Stimulated activated memory B cell treated with anti-CD40 and anti-IgM and Interleukin-4, amounts not matched to agents 10 μg/mL and 1 μg/mL and 100 μg/mL, for 72 hours (primary cell): ENCODE results near the gene ZDBF2.
"Not testable (repeated sequence)": the region's sequence is repeated elsewhere in the genome, so short reads cannot be mapped to it uniquely, and the experiment has no call there.

Experiments used
- ATAC-seq: fragments of 150-1000 bp; cut with Tn5 transposase; 2 replicates; pipeline ENCODE4 v1.10.0; 2021
- H3K27ac Mint-ChIP-seq: one replicate; pipeline ENCODE4 v1.8.0; 2022; ENCODE audit warnings: mild to moderate bottlenecking, mixed read lengths
- H3K27me3 Mint-ChIP-seq: one replicate; pipeline ENCODE4 v1.8.0; 2022; ENCODE audit warnings: mixed read lengths
- H3K36me3 Mint-ChIP-seq: one replicate; pipeline ENCODE4 v1.8.0; 2022; ENCODE audit warnings: mixed read lengths
- H3K4me1 Mint-ChIP-seq: one replicate; pipeline ENCODE4 v1.8.0; 2022; ENCODE audit warnings: mixed read lengths
- H3K4me3 Mint-ChIP-seq: one replicate; pipeline ENCODE4 v1.8.0; 2022; ENCODE audit warnings: mild to moderate bottlenecking, moderate library complexity, mixed read lengths
- H3K9me3 Mint-ChIP-seq: one replicate; pipeline ENCODE4 v1.8.0; 2022; ENCODE audit warnings: mixed read lengths

ZDBF2 gene

DNA sequence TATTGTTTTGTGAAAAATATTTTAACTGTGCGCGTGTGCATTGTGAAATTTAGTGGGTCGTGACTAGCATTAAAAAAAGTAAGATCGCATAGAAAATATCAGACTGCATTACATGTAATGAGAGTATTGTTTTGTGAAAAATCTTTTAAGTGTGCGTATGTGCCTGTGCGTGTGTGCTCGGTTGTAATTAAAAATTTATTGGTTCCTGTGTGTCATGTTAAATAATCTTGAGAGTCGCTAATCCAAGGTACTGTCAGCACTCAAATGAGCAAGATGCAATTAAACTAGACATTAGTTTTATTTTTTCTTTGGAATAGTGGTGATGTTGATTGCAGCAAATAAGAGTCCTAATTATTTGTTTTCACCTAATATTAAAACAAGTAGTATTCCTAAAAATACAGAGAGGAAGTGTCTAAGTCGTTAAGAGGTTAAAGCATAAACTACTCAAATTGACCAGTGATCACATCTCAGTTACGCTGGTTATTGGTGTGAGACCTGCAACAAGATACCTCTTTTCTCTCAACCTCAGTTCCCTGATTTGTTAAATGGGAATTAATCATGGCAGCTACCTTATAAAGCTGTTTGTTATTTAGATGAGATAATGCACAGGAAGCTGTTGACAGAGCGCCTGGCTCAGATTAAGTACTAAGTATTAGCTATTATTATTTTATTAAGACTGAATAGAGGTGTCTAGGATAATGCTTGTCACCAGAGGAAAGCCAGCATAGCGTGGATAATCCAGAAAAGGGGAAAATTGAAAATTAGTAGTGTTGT, 1.9 kb downstream of the ZDBF2 start:
- Mint-ChIP-seq H3K9me3 (no peaks in the 10 kb centered on the region), H3K4me3 (no peak overlapping the region), H3K27ac (no peak overlapping the region), H3K36me3 (no peaks in the 10 kb centered on the region), H3K27me3 (peaks cover 28% of the 10 kb centered on the region), H3K4me1 (peaks cover 7% of the 10 kb centered on the region)
- ATAC-seq, result no peak

GRCh38 chr2:206277503-206277902, 3.0 kb downstream of the ZDBF2 start:
- H3K9me3 Mint-ChIP-seq, result no peaks in the 10 kb centered on the region
- H3K4me3 Mint-ChIP-seq, result no peak overlapping the region
- ATAC-seq, result no peak
- peaks cover 18% of the 10 kb centered on the region for H3K27me3 Mint-ChIP-seq
- H3K4me1 Mint-ChIP-seq, result peaks cover 7% of the 10 kb centered on the region
- no peak overlapping the region for H3K27ac Mint-ChIP-seq
- peaks cover 7% of the 10 kb centered on the region for H3K36me3 Mint-ChIP-seq

DNA sequence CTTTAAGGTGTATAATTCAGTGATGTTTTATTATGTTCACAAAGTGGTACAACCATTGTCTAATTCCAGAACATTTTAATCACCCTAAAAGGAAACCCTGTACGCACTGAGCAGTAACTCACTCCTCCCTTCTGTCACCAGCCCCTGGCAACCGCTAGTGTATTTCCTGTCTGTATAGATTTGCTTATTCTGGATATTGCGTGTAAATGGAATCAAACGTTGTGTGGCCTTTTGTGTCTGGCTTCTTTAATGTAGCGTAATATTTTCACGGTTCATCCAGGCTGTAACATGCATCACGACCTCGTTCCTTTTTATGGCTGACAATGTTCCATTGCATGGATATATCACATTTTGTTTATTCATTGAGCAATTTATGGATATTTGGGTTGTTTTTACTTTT, 8.3 kb downstream of the ZDBF2 start:
- ATAC-seq, result no peak
- H3K27me3 Mint-ChIP-seq, result peaks cover 13% of the 10 kb centered on the region
- no peaks in the 10 kb centered on the region for H3K4me1 Mint-ChIP-seq
- H3K4me3 Mint-ChIP-seq, result no peak overlapping the region
- H3K9me3 Mint-ChIP-seq, result peaks cover 17% of the 10 kb centered on the region
- H3K27ac Mint-ChIP-seq, result no peak overlapping the region
- peaks cover 44% of the 10 kb centered on the region for H3K36me3 Mint-ChIP-seq

GRCh38 chr2:206287197-206287596, 12.7 kb downstream of the ZDBF2 start:
- Mint-ChIP-seq H3K9me3 (peaks cover 17% of the 10 kb centered on the region), H3K4me3 (no peak overlapping the region), H3K36me3 (peaks cover 71% of the 10 kb centered on the region), H3K27ac (no peak overlapping the region), H3K4me1 (no peaks in the 10 kb centered on the region), H3K27me3 (peaks cover 20% of the 10 kb centered on the region)
- ATAC-seq, result no peak

DNA sequence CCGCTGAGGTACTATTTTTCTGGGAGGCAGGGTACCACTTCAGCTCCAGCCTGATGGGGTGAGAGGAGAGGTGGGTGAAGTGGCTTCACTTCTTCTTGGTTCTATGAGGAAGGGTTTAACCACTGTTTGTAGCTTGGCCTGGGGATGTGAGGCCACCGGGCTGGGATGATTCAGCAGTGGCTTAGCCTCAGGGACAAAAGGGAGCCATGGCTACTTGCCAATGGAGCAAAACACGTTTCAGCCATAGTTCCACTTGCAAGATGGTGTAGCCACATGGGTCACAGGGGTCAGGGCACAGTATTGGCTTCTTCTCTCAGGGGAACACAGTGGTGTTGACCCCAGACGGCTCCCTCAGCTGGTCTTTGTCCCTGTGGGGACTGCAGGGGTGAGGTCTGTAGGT, 14.9 kb downstream of the ZDBF2 start:
- H3K4me1 Mint-ChIP-seq, result no peaks in the 10 kb centered on the region
- H3K9me3 Mint-ChIP-seq, result peaks cover 10% of the 10 kb centered on the region
- peaks cover 63% of the 10 kb centered on the region for H3K36me3 Mint-ChIP-seq
- H3K27me3 Mint-ChIP-seq, result peaks cover 8% of the 10 kb centered on the region
- no peak overlapping the region for H3K27ac Mint-ChIP-seq
- ATAC-seq, result no peak
- H3K4me3 Mint-ChIP-seq, result no peak overlapping the region

DNA sequence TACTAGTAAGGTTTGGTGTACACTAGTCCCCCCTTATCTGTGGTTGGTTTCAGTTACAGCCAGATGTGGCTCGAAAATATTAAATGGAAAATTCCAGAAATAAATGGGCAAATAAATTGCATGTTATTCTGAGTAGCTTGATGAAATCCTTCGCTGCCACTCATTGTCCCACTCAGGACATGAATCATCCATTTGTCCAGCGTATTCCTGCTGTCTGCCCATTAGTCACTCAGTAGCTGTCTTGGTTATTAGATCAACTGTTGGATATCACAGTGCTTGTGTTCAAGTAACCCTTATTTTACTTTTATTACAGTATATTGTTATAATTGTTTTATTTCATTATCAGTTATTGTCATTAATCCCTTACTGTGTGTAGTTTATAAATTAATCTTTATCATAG, 21.7 kb downstream of the ZDBF2 start:
- no peak for ATAC-seq
- H3K4me1 Mint-ChIP-seq, result no peaks in the 10 kb centered on the region
- H3K27me3 Mint-ChIP-seq, result peaks cover 8% of the 10 kb centered on the region
- H3K36me3 Mint-ChIP-seq, result peaks cover 26% of the 10 kb centered on the region
- no peak overlapping the region for H3K27ac Mint-ChIP-seq
- no peaks in the 10 kb centered on the region for H3K9me3 Mint-ChIP-seq
- no peak overlapping the region for H3K4me3 Mint-ChIP-seq

DNA sequence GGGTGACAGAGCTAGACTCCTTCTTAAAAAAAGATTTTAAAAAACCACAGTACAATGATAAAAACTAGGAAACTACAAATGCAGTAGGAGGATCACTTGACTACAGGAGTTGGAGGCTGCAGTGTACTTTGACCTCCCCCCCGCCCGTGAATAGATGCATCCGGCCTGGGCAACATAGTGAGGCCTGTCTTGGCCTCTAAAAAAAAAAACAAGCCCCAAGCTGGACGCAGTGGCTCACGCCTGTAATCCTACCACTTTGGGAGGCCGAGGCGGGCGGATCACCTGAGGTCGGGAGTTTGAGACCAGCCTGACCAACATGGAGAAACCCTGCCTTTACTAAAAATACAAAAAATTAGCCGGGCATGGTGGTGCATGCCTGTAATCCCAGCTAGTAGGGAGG, 25.1 kb downstream of the ZDBF2 start:
- H3K36me3 Mint-ChIP-seq, H3K27me3 Mint-ChIP-seq, H3K27ac Mint-ChIP-seq, H3K9me3 Mint-ChIP-seq, ATAC-seq, H3K4me1 Mint-ChIP-seq, H3K4me3 Mint-ChIP-seq: not testable (repeated sequence)

- no peaks in the 10 kb centered on the region for H3K27me3 Mint-ChIP-seq
- peak; percentile 70 for ATAC-seq
- H3K36me3 Mint-ChIP-seq, result peaks cover 9% of the 10 kb centered on the region
- no peak overlapping the region for H3K27ac Mint-ChIP-seq
- no peak overlapping the region for H3K4me3 Mint-ChIP-seq
- no peaks in the 10 kb centered on the region for H3K9me3 Mint-ChIP-seq
- H3K4me1 Mint-ChIP-seq, result no peaks in the 10 kb centered on the region
Observed at GRCh38 chr2:206305523-206306245, 31.2 kb downstream of the ZDBF2 start.

- Mint-ChIP-seq H3K4me3 (no peak overlapping the region), H3K36me3 (peaks cover 9% of the 10 kb centered on the region), H3K4me1 (no peaks in the 10 kb centered on the region), H3K27ac (no peak overlapping the region), H3K9me3 (no peaks in the 10 kb centered on the region), H3K27me3 (no peaks in the 10 kb centered on the region)
- no peak for ATAC-seq
Observed at GRCh38 chr2:206311026-206311425, 36.6 kb downstream of the ZDBF2 start.

- H3K4me3 Mint-ChIP-seq, result no peak overlapping the region
- H3K27me3 Mint-ChIP-seq, result no peaks in the 10 kb centered on the region
- peaks cover 4% of the 10 kb centered on the region for H3K9me3 Mint-ChIP-seq
- no peak overlapping the region for H3K27ac Mint-ChIP-seq
- no peak for ATAC-seq
- no peaks in the 10 kb centered on the region for H3K4me1 Mint-ChIP-seq
- no peaks in the 10 kb centered on the region for H3K36me3 Mint-ChIP-seq
Observed at GRCh38 chr2:206316141-206316540, 41.7 kb downstream of the ZDBF2 start.

DNA sequence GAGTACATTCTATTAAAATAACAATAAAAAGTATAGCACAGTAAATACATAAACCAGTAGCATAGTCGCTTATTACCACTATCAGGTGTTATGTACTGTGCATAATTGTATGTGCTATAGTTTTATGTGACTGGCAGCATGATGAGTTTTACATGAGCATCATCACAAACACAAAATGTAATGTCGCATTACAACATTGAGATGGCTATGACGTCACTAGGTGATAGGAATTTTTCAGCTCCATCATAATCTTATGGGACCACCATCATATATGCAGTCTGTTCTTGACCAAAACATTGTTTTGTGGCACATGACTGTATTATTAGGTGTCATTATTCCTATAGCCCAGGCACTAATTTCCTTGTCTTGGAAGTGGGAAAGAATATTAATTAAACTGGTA, 48.6 kb downstream of the ZDBF2 start:
- Mint-ChIP-seq H3K4me3 (no peak overlapping the region), H3K36me3 (no peaks in the 10 kb centered on the region), H3K27me3 (no peaks in the 10 kb centered on the region), H3K9me3 (peaks cover 7% of the 10 kb centered on the region), H3K4me1 (no peaks in the 10 kb centered on the region), H3K27ac (no peak overlapping the region)
- ATAC-seq, result no peak

DNA sequence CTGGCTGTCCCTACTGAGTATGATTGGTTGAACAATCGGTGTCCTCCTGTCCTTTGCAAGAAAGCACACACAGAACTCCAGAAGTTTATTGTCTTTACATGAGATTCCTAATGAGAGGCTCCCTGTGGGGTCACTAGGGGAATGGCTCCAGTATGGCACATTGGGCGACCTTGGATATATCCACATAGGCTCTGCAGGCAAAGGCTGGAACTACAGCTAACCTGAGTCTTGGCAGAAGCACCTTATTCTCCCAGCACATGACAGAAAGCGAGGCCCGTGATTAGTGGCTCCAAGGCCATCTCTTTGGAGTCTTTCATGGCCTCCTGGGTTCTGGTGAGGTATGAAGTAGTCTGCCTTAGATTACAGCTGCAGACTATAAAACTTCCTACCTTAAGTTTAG, 49.0 kb downstream of the ZDBF2 start:
- H3K27me3 Mint-ChIP-seq, result no peaks in the 10 kb centered on the region
- H3K27ac Mint-ChIP-seq, result no peak overlapping the region
- no peak for ATAC-seq
- H3K4me3 Mint-ChIP-seq, result no peak overlapping the region
- H3K4me1 Mint-ChIP-seq, result no peaks in the 10 kb centered on the region
- no peaks in the 10 kb centered on the region for H3K36me3 Mint-ChIP-seq
- peaks cover 7% of the 10 kb centered on the region for H3K9me3 Mint-ChIP-seq

GRCh38 chr2:206324869-206325268, 50.4 kb downstream of the ZDBF2 start:
- Mint-ChIP-seq H3K9me3 (peaks cover 4% of the 10 kb centered on the region), H3K4me3 (no peak overlapping the region), H3K4me1 (no peaks in the 10 kb centered on the region), H3K36me3 (no peaks in the 10 kb centered on the region), H3K27ac (no peak overlapping the region), H3K27me3 (peaks cover 10% of the 10 kb centered on the region)
- ATAC-seq, result no peak

GRCh38 chr2:206328974-206329373, 54.5 kb downstream of the ZDBF2 start:
- no peak for ATAC-seq
- H3K4me3 Mint-ChIP-seq, result no peak overlapping the region
- H3K9me3 Mint-ChIP-seq, result no peaks in the 10 kb centered on the region
- H3K36me3 Mint-ChIP-seq, result no peaks in the 10 kb centered on the region
- H3K27ac Mint-ChIP-seq, result no peak overlapping the region
- no peaks in the 10 kb centered on the region for H3K4me1 Mint-ChIP-seq
- H3K27me3 Mint-ChIP-seq, result peaks cover 15% of the 10 kb centered on the region

DNA sequence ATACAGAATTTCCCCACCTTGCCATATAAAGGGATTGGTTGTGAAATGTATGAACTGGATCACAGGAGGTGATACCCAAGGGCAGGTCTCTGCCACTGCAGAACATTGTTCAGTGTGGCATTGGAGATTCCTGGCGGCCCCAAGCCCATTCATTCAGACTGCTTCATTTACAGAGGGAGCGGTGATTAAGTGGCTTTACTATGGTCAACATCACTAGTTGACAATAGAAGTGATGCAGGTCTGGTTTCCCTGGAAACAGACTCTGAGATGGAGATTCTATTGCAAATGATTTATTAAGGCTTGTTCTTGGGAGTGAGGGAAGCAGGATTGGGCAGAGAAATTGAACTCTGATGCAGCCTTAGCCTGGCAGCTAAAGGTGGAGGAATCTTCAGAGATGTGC, 62.4 kb downstream of the ZDBF2 start:
- no peaks in the 10 kb centered on the region for H3K27me3 Mint-ChIP-seq
- H3K4me3 Mint-ChIP-seq, result no peak overlapping the region

DNA sequence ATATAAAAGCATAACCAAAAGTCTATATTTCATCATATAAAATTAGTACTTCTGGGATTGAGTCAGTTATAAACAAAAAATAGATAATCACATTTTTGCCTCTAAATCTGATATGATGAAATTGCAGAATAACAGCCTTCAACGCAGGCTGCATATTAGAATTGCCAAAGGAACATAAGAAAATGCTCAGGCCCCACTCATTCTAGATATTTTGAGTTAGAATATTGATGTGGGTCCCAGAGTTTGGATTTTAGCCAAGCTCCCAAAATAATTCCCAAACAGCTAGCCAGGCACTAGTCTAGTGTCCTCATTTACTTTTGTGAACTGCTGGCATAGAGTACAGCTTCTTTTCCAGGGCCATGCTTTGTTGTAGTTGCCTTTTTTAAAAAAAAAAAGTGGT, 63.5 kb downstream of the ZDBF2 start:
- H3K4me1 Mint-ChIP-seq, result no peaks in the 10 kb centered on the region
- H3K9me3 Mint-ChIP-seq, result no peaks in the 10 kb centered on the region
- H3K4me3 Mint-ChIP-seq, result no peak overlapping the region
- H3K27ac Mint-ChIP-seq, result no peak overlapping the region
- H3K36me3 Mint-ChIP-seq, result no peaks in the 10 kb centered on the region
- H3K27me3 Mint-ChIP-seq, result no peaks in the 10 kb centered on the region
- ATAC-seq, result no peak

More for the DNA sequence above, 62.4 kb downstream of the ZDBF2 start:
- Mint-ChIP-seq H3K36me3 (no peaks in the 10 kb centered on the region), H3K9me3 (no peaks in the 10 kb centered on the region), H3K27ac (no peak overlapping the region), H3K4me1 (no peaks in the 10 kb centered on the region)
- peak; percentile 27 for ATAC-seq
